SK-N-MC (cell line): Measurements from ENCODE around the gene FRMPD2.
"Not testable (repeated sequence)": the region's sequence is repeated elsewhere in the genome, so short reads cannot be mapped to it uniquely, and the experiment has no call there.

Experiments used
- EZH2 ChIP-seq: fragments of 200-600 bp; sonication (generic); IDR thresholded peaks from one replicate; pipeline ENCODE4 v1.6.1; 2017; ENCODE audit warnings: antibody characterized with exemption
- POLR2AphosphoS5 ChIP-seq: IDR thresholded peaks from 2 replicates; pipeline ENCODE4 v1.6.1; 2012; ENCODE audit warnings: mild to moderate bottlenecking, low read depth, low read length, borderline replicate concordance

DNA sequence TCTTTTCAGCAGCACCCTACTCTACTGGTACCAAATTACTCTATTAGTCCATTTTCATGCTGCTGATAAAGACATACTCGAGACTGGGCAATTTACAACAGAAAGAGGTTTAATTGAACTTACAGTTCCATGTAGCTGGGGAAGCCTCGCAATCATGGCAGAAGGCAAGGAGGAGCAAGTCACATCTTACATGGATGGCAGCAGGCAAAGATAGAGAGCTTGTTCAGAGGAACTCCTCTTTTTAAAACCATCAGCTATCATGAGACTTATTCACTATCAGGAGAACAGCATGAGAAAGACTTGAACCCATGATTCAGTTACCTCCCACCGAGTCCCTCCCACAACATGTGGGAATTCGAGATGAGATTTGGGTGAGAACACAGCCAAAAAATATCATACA is 7.2 kb upstream of the FRMPD2 start:
- not testable (repeated sequence) for TF ChIP-seq POLR2AphosphoS5, EZH2
